Thyroid gland (tissue), 4 donors: ENCODE data around the gene UBD.

Experiments
- POLR2A ChIP-seq, 2 donors: fragments of 450-650 bp; IDR thresholded peaks; one replicate each; pipeline ENCODE4 v1.6.1; 2017; ENCODE audit warnings: antibody characterized with exemption in 2 of 2, mild to moderate bottlenecking in 2 of 2, moderate library complexity in 1 of 2
- TF ChIP-seq, protein P1 (sequence below), 6 experiments: fragments of 200-600 bp in 3 of 6; fragments of 450-650 bp in 3 of 6; sonication (generic) in 3 of 6; IDR thresholded peaks; one replicate each; pipeline ENCODE4 v1.5.1; 2016 to 2019; ENCODE audit warnings: antibody characterized with exemption in 6 of 6, mild to moderate bottlenecking in 2 of 6, inconsistent platforms in 1 of 6, moderate library complexity in 1 of 6

DNA sequence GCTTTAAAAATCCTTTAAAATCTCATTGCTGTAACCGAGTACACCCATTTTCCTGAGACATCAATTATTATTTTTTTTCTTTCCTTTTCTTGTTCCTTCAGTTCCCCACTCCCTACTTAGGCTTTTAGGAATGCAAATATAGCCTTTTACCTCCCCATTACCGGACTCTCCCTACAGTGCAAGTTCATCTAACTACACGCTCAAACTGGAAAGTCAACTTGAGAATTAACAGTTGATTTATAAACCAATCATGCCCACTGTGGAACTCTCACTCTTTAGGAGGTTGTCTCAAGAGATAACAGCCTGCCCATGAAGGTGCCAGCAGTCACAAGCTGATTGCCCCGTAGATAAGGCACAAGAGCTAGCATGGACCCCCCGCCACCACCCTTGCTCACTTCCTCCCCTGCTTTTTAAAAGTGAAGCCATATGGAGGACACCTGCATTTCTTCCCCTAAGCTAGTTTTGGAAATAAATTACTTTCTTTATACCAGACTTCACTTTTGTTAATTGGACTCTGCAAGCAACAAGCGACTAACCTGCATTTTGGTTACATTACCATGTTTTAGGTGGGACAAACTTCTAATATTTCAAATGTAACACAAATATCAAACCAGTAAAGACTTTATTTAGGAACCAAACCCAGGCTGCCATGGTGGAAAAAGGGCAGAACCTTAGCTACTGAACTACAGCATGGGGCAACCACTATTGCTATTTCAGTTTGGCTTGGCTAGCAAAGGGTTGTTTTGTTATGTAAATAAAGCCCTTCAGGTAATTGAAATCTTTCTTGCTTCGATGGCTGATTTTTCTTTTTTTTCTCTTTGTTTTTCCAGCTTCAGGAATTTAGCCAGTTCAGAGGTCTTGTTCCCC is 34.9 kb downstream of the UBD start:
- TF ChIP-seq, protein P1, sequence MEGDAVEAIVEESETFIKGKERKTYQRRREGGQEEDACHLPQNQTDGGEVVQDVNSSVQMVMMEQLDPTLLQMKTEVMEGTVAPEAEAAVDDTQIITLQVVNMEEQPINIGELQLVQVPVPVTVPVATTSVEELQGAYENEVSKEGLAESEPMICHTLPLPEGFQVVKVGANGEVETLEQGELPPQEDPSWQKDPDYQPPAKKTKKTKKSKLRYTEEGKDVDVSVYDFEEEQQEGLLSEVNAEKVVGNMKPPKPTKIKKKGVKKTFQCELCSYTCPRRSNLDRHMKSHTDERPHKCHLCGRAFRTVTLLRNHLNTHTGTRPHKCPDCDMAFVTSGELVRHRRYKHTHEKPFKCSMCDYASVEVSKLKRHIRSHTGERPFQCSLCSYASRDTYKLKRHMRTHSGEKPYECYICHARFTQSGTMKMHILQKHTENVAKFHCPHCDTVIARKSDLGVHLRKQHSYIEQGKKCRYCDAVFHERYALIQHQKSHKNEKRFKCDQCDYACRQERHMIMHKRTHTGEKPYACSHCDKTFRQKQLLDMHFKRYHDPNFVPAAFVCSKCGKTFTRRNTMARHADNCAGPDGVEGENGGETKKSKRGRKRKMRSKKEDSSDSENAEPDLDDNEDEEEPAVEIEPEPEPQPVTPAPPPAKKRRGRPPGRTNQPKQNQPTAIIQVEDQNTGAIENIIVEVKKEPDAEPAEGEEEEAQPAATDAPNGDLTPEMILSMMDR (IDR thresholded peaks at IDR 0.05) = no peak
- TF ChIP-seq POLR2A (IDR thresholded peaks at IDR 0.05) = no peak
